K562 (cell line): Measurements from ENCODE around the gene SCMH1. TPM values are rescaled to one million over a fixed set of nuclear protein-coding genes. Genes with fewer than 3 reads are reported as not detected.
A peak's percentile ranks its signal among the peaks of the same experiment; 100 is the strongest.

Source experiments
- CCAR2 ChIP-seq: fragments of 200-400 bp; formaldehyde crosslinking; IDR thresholded peaks from 2 replicates; pipeline ENCODE4 v1.6.1; 2017; ENCODE audit warnings: mild to moderate bottlenecking, low read depth, low read length
- DDX20 ChIP-seq: fragments of 450-650 bp; IDR thresholded peaks from 2 replicates; pipeline ENCODE4 v1.6.1; 2016; ENCODE audit warnings: missing genetic modification characterization, low read depth, mild to moderate bottlenecking, missing compliant biosample characterization, moderate library complexity
- ETV5 ChIP-seq: sonication (generic); formaldehyde crosslinking; IDR thresholded peaks from 2 replicates; pipeline ENCODE4 v1.4.0; 2020; ENCODE audit warnings: low read depth, mild to moderate bottlenecking, missing genetic modification reagents
- FOXP4 ChIP-seq: sonication (generic); formaldehyde crosslinking; IDR thresholded peaks from 2 replicates; pipeline ENCODE4 v1.8.0; 2022; ENCODE audit warnings: mild to moderate bottlenecking, missing genetic modification reagents, borderline replicate concordance
- HDAC1 ChIP-seq, 2 experiments: fragments of 450-650 bp; IDR thresholded peaks; 2 replicates each; pipeline ENCODE4 v1.6.1; 2016 to 2017; ENCODE audit warnings: inconsistent platforms in 1 of 2, mild to moderate bottlenecking in 1 of 2, moderate library complexity in 1 of 2
- HLTF ChIP-seq: fragments of 450-650 bp; IDR thresholded peaks from 2 replicates; pipeline ENCODE4 v1.6.1; 2016
- KDM4B ChIP-seq, 2 experiments: fragments of 450-650 bp in 1 of 2; sonication (generic) in 1 of 2; IDR thresholded peaks; 2 replicates each; pipeline ENCODE4 v1.6.1; 2016 to 2017; ENCODE audit warnings: borderline replicate concordance in 2 of 2, antibody characterized with exemption in 1 of 2, low read depth in 1 of 2, mild to moderate bottlenecking in 1 of 2
- MAFK ChIP-seq: IDR thresholded peaks from 2 replicates; pipeline ENCODE4 v1.6.1; 2011; ENCODE audit warnings: low read length, improper control_type of control experiment
- MTA3 ChIP-seq: fragments of 450-650 bp; formaldehyde crosslinking; IDR thresholded peaks from 2 replicates; pipeline ENCODE4 v1.6.1; 2017; ENCODE audit warnings: mild to moderate bottlenecking, borderline replicate concordance
- NR2C2 ChIP-seq, 2 experiments: fragments of 200-800 bp in 1 of 2; sonication (Bioruptor generic) in 1 of 2; sonication (generic) in 1 of 2; formaldehyde crosslinking in 1 of 2; IDR thresholded peaks; 2 replicates each; pipeline versions ENCODE4 v1.6.1 to v1.8.0; 2016 to 2022; ENCODE audit warnings: mild to moderate bottlenecking in 1 of 2, missing compliant biosample characterization in 1 of 2, missing genetic modification characterization in 1 of 2, missing genetic modification reagents in 1 of 2
- PATZ1 ChIP-seq: fragments of 250-450 bp; sonication (Bioruptor Pico); IDR thresholded peaks from 2 replicates; pipeline ENCODE4 v1.5.0; 2020; ENCODE audit warnings: mild to moderate bottlenecking, borderline replicate concordance
- POLR2G ChIP-seq: fragments of 200-400 bp; formaldehyde crosslinking; IDR thresholded peaks from 2 replicates; pipeline ENCODE4 v1.6.1; 2017; ENCODE audit warnings: low read depth, mild to moderate bottlenecking, antibody characterized with exemption, low read length, moderate library complexity
- PTTG1 ChIP-seq: fragments of 450-650 bp; IDR thresholded peaks from 2 replicates; pipeline ENCODE4 v1.6.1; 2016; ENCODE audit warnings: low read depth, mild to moderate bottlenecking, missing genetic modification characterization, missing compliant biosample characterization
- TAF9B ChIP-seq: fragments of 450-650 bp; IDR thresholded peaks from 2 replicates; pipeline ENCODE4 v1.6.1; 2018; ENCODE audit warnings: mild to moderate bottlenecking; ENCODE audit not compliant: partially characterized antibody
- TFAM ChIP-seq: fragments of 250-450 bp; sonication (Bioruptor Pico); conservative IDR thresholded peaks from 2 replicates; pipeline ENCODE4 v1.5.0; 2021; ENCODE audit warnings: mild to moderate bottlenecking, moderate library complexity
- WHSC1 ChIP-seq: IDR thresholded peaks from one replicate; pipeline ENCODE4 v1.6.1; 2012; ENCODE audit warnings: low read length, control low read depth, inconsistent platforms
- XRCC5 ChIP-seq: fragments of 200-400 bp; formaldehyde crosslinking; IDR thresholded peaks from 2 replicates; pipeline ENCODE4 v1.6.1; 2017; ENCODE audit warnings: low read depth, mild to moderate bottlenecking, low read length
- ZBTB1 ChIP-seq: sonication (generic); formaldehyde crosslinking; IDR thresholded peaks from 2 replicates; pipeline ENCODE4 v1.8.1; 2023; ENCODE audit warnings: missing genetic modification reagents, low read depth, mild to moderate bottlenecking, borderline replicate concordance
- ZNF592 ChIP-seq: fragments of 450-650 bp; IDR thresholded peaks from 2 replicates; pipeline ENCODE4 v1.6.1; 2017; ENCODE audit warnings: antibody characterized with exemption, mild to moderate bottlenecking
- polyA plus RNA-seq, 8 experiments: library from polyadenylated mRNA; depleted of rRNA in 4 of 8; stranded (reverse) in 5 of 8; unstranded in 3 of 8; fragments of >200 nt; fragmentation: Nextera tagmentation in 2 of 8; fragmentation: Illumina TruSeq in 1 of 8; extraction: Ambion mirVana in 2 of 8; extraction: Trizol in 1 of 8; gene quantifications; 2 replicates each; pipeline versions ENCODE4 v1.2.1 to v1.2.3, GENCODE V29; 2011 to 2014; ENCODE audit warnings: inconsistent platforms in 1 of 8, missing spikeins in 1 of 8
- total RNA-seq, 7 experiments: library from RNA; depleted of rRNA in 6 of 7; stranded (reverse); fragments of >200 nt in 6 of 7; fragmentation: Illumina TruSeq in 2 of 7; extraction: Trizol in 2 of 7; gene quantifications; 2 replicates each; pipeline versions ENCODE4 v1.2.1 to v1.2.3, GENCODE V29; 2011 to 2021; ENCODE audit warnings: low replicate concordance in 1 of 7

Gene SCMH1
- total and polyA plus RNA-seq, 9 of the 15 experiments (the other 6 are each of a cell fraction or from before 2014, with no cell fraction given): 8.5 to 37.0 (median 26.8) TPM

- TF ChIP-seq ZNF592 (no peak; the same call in none of the 2 replicates), HLTF (no peak), ZBTB1 (no peak), ETV5 (CRISPR knock-in tag) (0 out of 2 replicates have a peak, but pooled peaks have one; percentile 24), PATZ1 (CRISPR knock-in tag) (no peak), TFAM (CRISPR knock-in tag) (no peak), HDAC1 (IDR thresholded peaks at IDR 0.05) (peak in 1 of 2 experiments; percentile 55; a peak in 1 of 4 replicates), FOXP4 (CRISPR knock-in tag) (no peak), WHSC1 (no peak), DDX20 (tag) (no peak), CCAR2 (no peak), PTTG1 (no peak), MAFK (no peak), POLR2G (peak; percentile 86), TAF9B (no peak), XRCC5 (no peak), NR2C2 (CRISPR knock-in tag; IDR thresholded peaks at IDR 0.05) (peak; percentile 41; the same call in 1 of the 2 replicates), NR2C2 (tag; IDR thresholded peaks at IDR 0.05) (peak; percentile 54; the same call in 1 of the 2 replicates), MTA3 (peak; percentile 54), KDM4B (IDR thresholded peaks at IDR 0.05; ENCODE audit: borderline replicate concordance in 2 of 2, low read depth in 1 of 2) (no peak)
Observed at GRCh38 chr1:41242342-41243078, 404 bp upstream of the SCMH1 start (continued).
